GM10266 (cell line): Measurements from ENCODE around the gene AKT3.

Experiments
- DNase-seq: peaks from one replicate; pipeline ENCODE4 v3.0.0; 2012; ENCODE audit errors: extremely low spot score
- CTCF ChIP-seq: IDR thresholded peaks from 2 replicates; pipeline ENCODE4 v1.5.1; 2012; ENCODE audit warnings: mild to moderate bottlenecking, low read depth; ENCODE audit not compliant: control insufficient read depth, insufficient read depth; ENCODE audit errors: missing control alignments

Gene AKT3

GRCh38 chr1:243706563-243706962, 143.5 kb downstream of the AKT3 start:
- DNase-seq: no peak
- TF ChIP-seq CTCF: no peak

- no peak for DNase-seq
- no peak for TF ChIP-seq CTCF
Observed at GRCh38 chr1:243705585-243705984, 144.5 kb downstream of the AKT3 start.

- no peak for TF ChIP-seq CTCF
- DNase-seq: no peak
Observed at GRCh38 chr1:243701872-243702271, 148.2 kb downstream of the AKT3 start.

- no peak for DNase-seq
- no peak for TF ChIP-seq CTCF
Observed at GRCh38 chr1:243693800-243694199, 156.2 kb downstream of the AKT3 start.

- TF ChIP-seq CTCF: no peak
- DNase-seq: no peak
Observed at GRCh38 chr1:243686159-243686558, 163.9 kb downstream of the AKT3 start.

GRCh38 chr1:243680860-243681259, 169.2 kb downstream of the AKT3 start:
- no peak for DNase-seq

GRCh38 chr1:243672539-243673074, 177.4 kb downstream of the AKT3 start:
- DNase-seq: no peak
- TF ChIP-seq CTCF: no peak

More at GRCh38 chr1:243680860-243681259, 169.2 kb downstream of the AKT3 start:
- no peak for TF ChIP-seq CTCF
